A549 (cell line): ENCODE measurements around the gene CYP2D6. TPM values are rescaled to one million over a fixed set of nuclear protein-coding genes. Genes with fewer than 3 reads are reported as not detected.

ENCODE experiments used
- ATAC-seq, 2 experiments: fragments of 200-7000 bp in 1 of 2; fragments of >200 bp in 1 of 2; cut with Nextera tagmentation in 1 of 2; cut with Tn5 transposase in 1 of 2; 3 replicates each; pipeline versions ENCODE4 v1.8.0 to v1.9.1; 2018 to 2020; ENCODE audit warnings: mild to moderate bottlenecking in 1 of 2, moderate library complexity in 1 of 2
- CTCF ChIA-PET: fragments of 300-600 bp; sonication (Branson Sonifier 250); formaldehyde crosslinking; extraction: SDS; loops from one replicate; lab custom pipeline; 2021; ENCODE audit warnings: antibody characterized with exemption, inconsistent platforms; lab: Yijun Ruan, JAX
- POLR2A ChIA-PET: fragments of 350-600 bp; formaldehyde crosslinking; extraction: SDS; loops from one replicate; lab custom pipeline; 2021; ENCODE audit warnings: antibody characterized with exemption, inconsistent platforms; lab: Yijun Ruan, JAX
- DNase-seq, 2 experiments: peaks; one replicate each; pipeline versions ENCODE4 v3.0.0 to v3.0.0-alpha.2; 2011 to 2016; ENCODE audit warnings: low read depth in 1 of 2, low spot score in 1 of 2
- FAIRE-seq: peaks from 2 replicates; lab custom pipeline; 2011; peaks lifted over from hg19 to GRCh38; lab: Jason Lieb, UNC
- H3K27ac ChIP-seq, 2 experiments: fragments of >200 bp; sonication (Bioruptor Twin); formaldehyde crosslinking; 3 replicates each; pipeline ENCODE4 v1.5.1; 2016 to 2017
- H3K4me1 ChIP-seq: fragments of >200 bp; sonication (Bioruptor Twin); formaldehyde crosslinking; 3 replicates; pipeline ENCODE4 v1.6.1; 2016
- H3K4me2 ChIP-seq: fragments of >200 bp; sonication (Bioruptor Twin); formaldehyde crosslinking; 3 replicates; pipeline ENCODE4 v1.6.1; 2016
- H3K4me3 ChIP-seq: fragments of >200 bp; sonication (Bioruptor Twin); formaldehyde crosslinking; 3 replicates; pipeline ENCODE4 v1.5.1; 2016
- H3K9me3 ChIP-seq: fragments of >200 bp; sonication (Bioruptor Twin); formaldehyde crosslinking; 3 replicates; pipeline ENCODE4 v1.6.1; 2016
- ATOH8 ChIP-seq: fragments of 250-450 bp; sonication (Bioruptor Pico); IDR thresholded peaks from 2 replicates; pipeline ENCODE4 v1.5.0; 2020; ENCODE audit warnings: low read depth, mild to moderate bottlenecking, moderate library complexity
- CBX2 ChIP-seq: fragments of 200-600 bp; sonication (generic); IDR thresholded peaks from 2 replicates; pipeline ENCODE4 v1.6.1; 2016; ENCODE audit warnings: low read depth, mild to moderate bottlenecking, borderline replicate concordance
- CBX8 ChIP-seq: fragments of 200-600 bp; sonication (generic); IDR thresholded peaks from 2 replicates; pipeline ENCODE4 v1.6.1; 2016
- CHD2 ChIP-seq: fragments of 150-350 bp; IDR thresholded peaks from 2 replicates; pipeline ENCODE4 v1.6.1; 2014; ENCODE audit warnings: low read length; ENCODE audit not compliant: partially characterized antibody
- CHD4 ChIP-seq: fragments of 200-600 bp; sonication (generic); IDR thresholded peaks from 2 replicates; pipeline ENCODE4 v1.6.1; 2016; ENCODE audit warnings: antibody characterized with exemption, mild to moderate bottlenecking, borderline replicate concordance
- ELK1 ChIP-seq: fragments of 150-350 bp; IDR thresholded peaks from 2 replicates; pipeline ENCODE4 v1.6.1; 2014; ENCODE audit warnings: low read depth, mild to moderate bottlenecking, low read length
- FOSL2 ChIP-seq, 2 experiments: fragments of 450-650 bp in 1 of 2; fragments of >200 bp in 1 of 2; sonication (Bioruptor Twin) in 1 of 2; formaldehyde crosslinking; IDR thresholded peaks; 2 replicates each; pipeline versions ENCODE4 v1.5.0 to v1.6.1; 2016 to 2020; ENCODE audit warnings: mild to moderate bottlenecking in 1 of 2, moderate library complexity in 1 of 2
- HES2 ChIP-seq: fragments of >200 bp; sonication (Bioruptor Twin); formaldehyde crosslinking; IDR thresholded peaks from 2 replicates; pipeline ENCODE4 v1.6.1; 2016
- HMGXB4 ChIP-seq: fragments of 250-450 bp; sonication (Bioruptor Pico); IDR thresholded peaks from 2 replicates; pipeline ENCODE4 v1.5.0; 2021; ENCODE audit warnings: mild to moderate bottlenecking, moderate library complexity, borderline replicate concordance
- JUN ChIP-seq, 2 experiments: fragments of >200 bp; sonication (Bioruptor Twin); formaldehyde crosslinking; IDR thresholded peaks; 2 replicates in 1 of 2; 3 replicates in 1 of 2; pipeline ENCODE4 v1.6.1; 2016 to 2017
- JUNB ChIP-seq: fragments of >200 bp; sonication (Bioruptor Twin); formaldehyde crosslinking; IDR thresholded peaks from 2 replicates; pipeline ENCODE4 v1.6.1; 2016
- NPAS2 ChIP-seq: fragments of 250-450 bp; sonication (Bioruptor Pico); IDR thresholded peaks from 2 replicates; pipeline ENCODE4 v1.8.0; 2022; ENCODE audit warnings: mild to moderate bottlenecking, moderate library complexity, borderline replicate concordance
- NR3C1 ChIP-seq: fragments of >200 bp; sonication (Bioruptor Twin); formaldehyde crosslinking; IDR thresholded peaks from 3 replicates; pipeline ENCODE4 v1.6.1; 2017
- PHF8 ChIP-seq: fragments of 200-600 bp; sonication (generic); IDR thresholded peaks from 2 replicates; pipeline ENCODE4 v1.6.1; 2016; ENCODE audit warnings: low read depth, mild to moderate bottlenecking, antibody characterized with exemption, moderate library complexity, borderline replicate concordance
- POLR2A ChIP-seq: IDR thresholded peaks from 2 replicates; pipeline ENCODE4 v1.6.1; 2012; ENCODE audit warnings: mild to moderate bottlenecking, low read length
- POLR2AphosphoS2 ChIP-seq: conservative IDR thresholded peaks from 2 replicates; pipeline ENCODE4 v1.6.1; 2012; ENCODE audit warnings: low read length, improper control_type of control experiment, inconsistent platforms
- RAD21 ChIP-seq, 2 experiments: fragments of >200 bp in 1 of 2; sonication (Bioruptor Twin) in 1 of 2; formaldehyde crosslinking in 1 of 2; IDR thresholded peaks in 1 of 2; conservative IDR thresholded peaks in 1 of 2; 2 replicates in 1 of 2; 3 replicates in 1 of 2; pipeline ENCODE4 v1.6.1; 2012 to 2018; ENCODE audit warnings: inconsistent platforms in 1 of 2
- REST ChIP-seq: fragments of 200-600 bp; sonication (generic); IDR thresholded peaks from 2 replicates; pipeline ENCODE4 v1.6.1; 2016; ENCODE audit warnings: antibody characterized with exemption, mild to moderate bottlenecking, moderate library complexity
- RFX5 ChIP-seq: fragments of 450-650 bp; IDR thresholded peaks from 2 replicates; pipeline ENCODE4 v1.7.1; 2014; ENCODE audit warnings: antibody characterized with exemption, mild to moderate bottlenecking, moderate library complexity
- RNF2 ChIP-seq: fragments of 200-600 bp; sonication (generic); IDR thresholded peaks from 2 replicates; pipeline ENCODE4 v1.6.1; 2016; ENCODE audit warnings: low read depth, mild to moderate bottlenecking, antibody characterized with exemption, moderate library complexity, borderline replicate concordance
- TFCP2L1 ChIP-seq: fragments of 250-450 bp; sonication (Bioruptor Pico); IDR thresholded peaks from 2 replicates; pipeline ENCODE4 v1.5.0; 2021; ENCODE audit warnings: mild to moderate bottlenecking
- ZFP36 ChIP-seq: fragments of 450-650 bp; IDR thresholded peaks from 2 replicates; pipeline ENCODE4 v1.6.1; 2014; ENCODE audit warnings: borderline replicate concordance; ENCODE audit not compliant: partially characterized antibody
- ZNF302 ChIP-seq: fragments of 250-450 bp; sonication (Bioruptor Pico); IDR thresholded peaks from 2 replicates; pipeline ENCODE4 v1.9.0; 2021; ENCODE audit warnings: inconsistent platforms, mild to moderate bottlenecking, moderate library complexity
- WGBS: methylation state at CpG from one replicate; pipeline ENCODE4 v1.1.6; 2017; ENCODE audit errors: missing lambda C conversion rate; 5-methylcytosine and 5-hydroxymethylcytosine counted together
- polyA plus RNA-seq, 4 experiments: library from polyadenylated mRNA; depleted of rRNA in 3 of 4; stranded (reverse); fragments of >200 nt; fragmentation: RNase III in 1 of 4; extraction: RNeasy Plus Mini Kit Qiagen cat#74134 plus additional on column Dnase treatment in 1 of 4; gene quantifications; 2 replicates in 3 of 4; 3 replicates in 1 of 4; pipeline ENCODE4 v1.2.3, GENCODE V29; 2011 to 2017

The CYP2D6 gene
- polyA plus RNA-seq, 2 of the 4 experiments (the other 2 are of a cell fraction) = 0.59 to 0.63 TPM

GRCh38 chr22:42158456-42159132 lies 28.0 kb upstream of the CYP2D6 start (continued):
- no peak for TF ChIP-seq HMGXB4
- TF ChIP-seq NPAS2 (CRISPR knock-in tag) = no peak
- no peak for TF ChIP-seq ZFP36
- TF ChIP-seq RFX5 = no peak
- no peak for TF ChIP-seq CHD2
- TF ChIP-seq ZNF302 (CRISPR knock-in tag) = no peak
- TF ChIP-seq CBX8 = no peak
- no peak for TF ChIP-seq JUNB
- no peak for TF ChIP-seq FOSL2 (IDR thresholded peaks at IDR 0.05)
- TF ChIP-seq FOSL2 (CRISPR knock-in tag; IDR thresholded peaks at IDR 0.05) = no peak
- TF ChIP-seq, all 56 proteins: peak for 0

- H3K4me3 ChIP-seq = no peak overlapping the region
- ChIA-PET POLR2A (no interaction called here), CTCF (interaction anchor here (0.8 to 1.8 kb wide), 3 partner anchors 13 to 288 kb away, joined by 3 to 5 read pairs (median 4); partner anchors contain the start of gene NDUFA6)
- DNase-seq (no peak), FAIRE-seq (no peak), ATAC-seq (no peak)
- TF ChIP-seq ELK1 (no peak), REST (no peak), HES2 (no peak), ZNF302 (CRISPR knock-in tag) (no peak), POLR2AphosphoS2 (no peak), RNF2 (no peak), RAD21 (conservative IDR thresholded peaks at IDR 0.05 in 1 of 2, IDR thresholded peaks at IDR 0.05 in 1 of 2) (no peak), POLR2A (no peak), CBX2 (no peak), HMGXB4 (no peak), PHF8 (no peak), ATOH8 (no peak), NPAS2 (CRISPR knock-in tag) (no peak), CHD4 (no peak), NR3C1 (no peak), TFCP2L1 (no peak), JUN (IDR thresholded peaks at IDR 0.05) (no peak)
- H3K27ac ChIP-seq = no peak overlapping the region
- H3K9me3 ChIP-seq = no peaks in the 10 kb centered on the region
- H3K4me2 ChIP-seq = no peak overlapping the region
- H3K4me1 ChIP-seq = peaks cover 11% of the 10 kb centered on the region
- WGBS = 71% methylated on average over 4 of the region's 5 CpGs
Observed at GRCh38 chr22:42156598-42156997, 26.0 kb upstream of the CYP2D6 start.
